Gastroesophageal sphincter (tissue), 3 donors: ENCODE data around the gene SPR.

Experiments used
- CTCF ChIP-seq, 4 experiments: fragments of 200-600 bp in 2 of 4; fragments of 450-650 bp in 2 of 4; sonication (generic) in 1 of 4; IDR thresholded peaks; one replicate each; pipeline ENCODE4 v1.5.1; 2017 to 2019; ENCODE audit warnings: antibody characterized with exemption in 4 of 4, mild to moderate bottlenecking in 2 of 4, moderate library complexity in 2 of 4
- EP300 ChIP-seq: sonication (generic); formaldehyde crosslinking; IDR thresholded peaks from one replicate; pipeline ENCODE4 v1.6.1; 2017; ENCODE audit warnings: antibody characterized with exemption, mild to moderate bottlenecking
- POLR2A ChIP-seq, 2 donors: fragments of 450-650 bp; IDR thresholded peaks; one replicate each; pipeline ENCODE4 v1.6.1; 2017; ENCODE audit warnings: antibody characterized with exemption in 2 of 2, mild to moderate bottlenecking in 2 of 2, moderate library complexity in 1 of 2

- TF ChIP-seq CTCF (IDR thresholded peaks at IDR 0.05): no peak
- TF ChIP-seq EP300: no peak
- TF ChIP-seq POLR2A (IDR thresholded peaks at IDR 0.05): no peak
These were observed 39.2 kb downstream of the SPR start for GRCh38 chr2:72926368-72926767.
